GM23338 (cell line): ENCODE data around the gene BTBD19.

Experiments used
- JUNB ChIP-seq: IDR thresholded peaks from one replicate; pipeline ENCODE4 v1.6.1; 2016; ENCODE audit warnings: antibody characterized with exemption; ENCODE audit not compliant: unreplicated experiment
- POLR2AphosphoS5 ChIP-seq: IDR thresholded peaks from 2 replicates; pipeline ENCODE4 v1.6.1; 2016; ENCODE audit warnings: antibody characterized with exemption, low read depth
- REST ChIP-seq: IDR thresholded peaks from one replicate; pipeline ENCODE4 v1.6.1; 2018; ENCODE audit warnings: antibody characterized with exemption; ENCODE audit not compliant: unreplicated experiment

GRCh38 chr1:44854970-44855369, 46.6 kb downstream of the BTBD19 start:
- no peak for TF ChIP-seq REST
- no peak for TF ChIP-seq JUNB
- no peak for TF ChIP-seq POLR2AphosphoS5
